Caco-2 (cell line): ENCODE data around the gene KRTAP20-2. TPM values are rescaled to one million over a fixed set of nuclear protein-coding genes. Genes with fewer than 3 reads are reported as not detected.

Experiments
- BruUV-seq: library from RNA; stranded (reverse); fragments of 400-500 nt; replicated peaks from 2 replicates; lab custom pipeline; 2021; lab: Mats Ljungman, UMichigan
- CTCF ChIA-PET: fragments of 300-600 bp; sonication (Branson Sonifier 250); formaldehyde crosslinking; loops from one replicate; lab custom pipeline; 2022; ENCODE audit warnings: antibody characterized with exemption; lab: Charles Lee
- POLR2A ChIA-PET: fragments of 300-600 bp; sonication (Branson Sonifier 250); formaldehyde crosslinking; loops from one replicate; lab custom pipeline; 2022; ENCODE audit warnings: antibody characterized with exemption; lab: Charles Lee
- DNase-seq, 2 experiments: peaks; one replicate each; pipeline versions ENCODE4 v3.0.0 to v3.0.0-alpha.2; 2020 to 2022
- H3K27me3 ChIP-seq: replicated peaks from 2 replicates; pipeline ENCODE4 v1.6.0; 2011; ENCODE audit warnings: low read length; ENCODE audit not compliant: control insufficient read depth, insufficient read depth
- H3K36me3 ChIP-seq: 2 replicates; pipeline ENCODE4 v1.5.1; 2011; ENCODE audit warnings: low read length; ENCODE audit not compliant: control insufficient read depth, insufficient read depth
- H3K4me1 ChIP-seq: fragments of 250-450 bp; sonication (Bioruptor Pico); 2 replicates; pipeline ENCODE4 v1.5.1; 2020; ENCODE audit warnings: mild to moderate bottlenecking
- H3K4me3 ChIP-seq: 2 replicates; pipeline ENCODE4 v1.5.1; 2011; ENCODE audit warnings: low read depth, mild to moderate bottlenecking, control low read depth, low read length
- H3K9me3 ChIP-seq: fragments of 250-450 bp; sonication (Bioruptor Pico); 2 replicates; pipeline ENCODE4 v1.5.1; 2020; ENCODE audit warnings: mild to moderate bottlenecking, moderate library complexity
- H3K27ac Mint-ChIP-seq: one replicate; pipeline ENCODE4 v1.8.0; 2022; ENCODE audit warnings: mixed read lengths; ENCODE audit not compliant: unreplicated experiment
- H3K27me3 Mint-ChIP-seq: one replicate; pipeline ENCODE4 v1.8.0; 2022; ENCODE audit warnings: mixed read lengths; ENCODE audit not compliant: insufficient read depth, unreplicated experiment
- H3K36me3 Mint-ChIP-seq: one replicate; pipeline ENCODE4 v1.8.0; 2022; ENCODE audit warnings: mild to moderate bottlenecking, mixed read lengths; ENCODE audit not compliant: insufficient read depth, unreplicated experiment
- H3K4me1 Mint-ChIP-seq: one replicate; pipeline ENCODE4 v1.8.0; 2022; ENCODE audit warnings: low read depth, mixed read lengths; ENCODE audit not compliant: unreplicated experiment
- H3K4me3 Mint-ChIP-seq: one replicate; pipeline ENCODE4 v1.8.0; 2022; ENCODE audit warnings: mild to moderate bottlenecking, moderate library complexity, mixed read lengths; ENCODE audit not compliant: unreplicated experiment
- H3K9me3 Mint-ChIP-seq: one replicate; pipeline ENCODE4 v1.8.0; 2022; ENCODE audit warnings: mixed read lengths; ENCODE audit not compliant: unreplicated experiment
- intact Hi-C: fragments of 100-400 bp; cut with micrococcal nuclease; formaldehyde crosslinking; loops from one replicate; pipeline ENCODE4 v1.10.0; 2022; ENCODE audit not compliant: unreplicated experiment
- total RNA-seq: library from RNA; stranded (reverse); gene quantifications from 2 replicates; pipeline ENCODE4 v1.2.3, GENCODE V29; 2022
- TF ChIP-seq, protein P1 (sequence below), 2 experiments: fragments of 200-600 bp in 1 of 2; IDR thresholded peaks; 1 replicate in 1 of 2; 2 replicates in 1 of 2; pipeline versions ENCODE4 v1.5.1 to v1.8.0; 2011 to 2022; ENCODE audit warnings: antibody characterized with exemption in 1 of 2, control low read depth in 1 of 2, inconsistent platforms in 1 of 2, low read depth in 1 of 2, low read length in 1 of 2, mild to moderate bottlenecking in 1 of 2, moderate library complexity in 1 of 2; ENCODE audit not compliant: insufficient read depth in 1 of 2, severe bottlenecking in 1 of 2, unreplicated experiment in 1 of 2

KRTAP20-2 gene
- total RNA-seq, 1 experiment from 2014 or later, result not detected

DNA sequence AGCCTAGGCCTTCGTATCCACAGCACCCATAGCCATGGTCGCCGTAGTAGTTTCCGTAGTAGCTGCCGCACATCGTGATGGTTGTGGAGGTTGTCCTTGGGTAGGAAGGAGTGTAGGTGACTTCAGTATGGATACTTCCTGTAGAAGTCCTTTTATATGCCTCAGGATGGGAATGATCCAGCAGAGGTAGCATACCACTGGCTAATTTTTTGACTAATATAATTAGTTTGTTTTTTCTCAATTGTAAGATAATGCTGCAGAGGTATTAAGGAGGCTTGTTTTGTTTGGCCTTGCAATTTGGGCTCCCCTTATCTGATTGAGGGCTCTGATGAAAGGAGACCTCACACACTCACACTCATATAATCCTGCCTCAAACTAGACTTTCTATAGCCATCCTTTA lies 36.2 kb upstream of the KRTAP20-2 start, which contains the start of gene KRTAP6-2:
Gene KRTAP6-2, minus strand, starts transcription at position 101 of the 400 bp plus-strand sequence. Its CDS starts 28 bp downstream, at position 73.
- no peak for DNase-seq
- TF ChIP-seq, protein P1, sequence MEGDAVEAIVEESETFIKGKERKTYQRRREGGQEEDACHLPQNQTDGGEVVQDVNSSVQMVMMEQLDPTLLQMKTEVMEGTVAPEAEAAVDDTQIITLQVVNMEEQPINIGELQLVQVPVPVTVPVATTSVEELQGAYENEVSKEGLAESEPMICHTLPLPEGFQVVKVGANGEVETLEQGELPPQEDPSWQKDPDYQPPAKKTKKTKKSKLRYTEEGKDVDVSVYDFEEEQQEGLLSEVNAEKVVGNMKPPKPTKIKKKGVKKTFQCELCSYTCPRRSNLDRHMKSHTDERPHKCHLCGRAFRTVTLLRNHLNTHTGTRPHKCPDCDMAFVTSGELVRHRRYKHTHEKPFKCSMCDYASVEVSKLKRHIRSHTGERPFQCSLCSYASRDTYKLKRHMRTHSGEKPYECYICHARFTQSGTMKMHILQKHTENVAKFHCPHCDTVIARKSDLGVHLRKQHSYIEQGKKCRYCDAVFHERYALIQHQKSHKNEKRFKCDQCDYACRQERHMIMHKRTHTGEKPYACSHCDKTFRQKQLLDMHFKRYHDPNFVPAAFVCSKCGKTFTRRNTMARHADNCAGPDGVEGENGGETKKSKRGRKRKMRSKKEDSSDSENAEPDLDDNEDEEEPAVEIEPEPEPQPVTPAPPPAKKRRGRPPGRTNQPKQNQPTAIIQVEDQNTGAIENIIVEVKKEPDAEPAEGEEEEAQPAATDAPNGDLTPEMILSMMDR (IDR thresholded peaks at IDR 0.05; ENCODE audit: insufficient read depth in 1 of 2, low read depth in 1 of 2, low read length in 1 of 2, severe bottlenecking in 1 of 2, unreplicated experiment in 1 of 2), result no peak
- intact Hi-C loops, result no loop called here
- H3K36me3 ChIP-seq, result no peaks in the 10 kb centered on the region
- Mint-ChIP-seq H3K9me3 (no peaks in the 10 kb centered on the region), H3K36me3 (no peaks in the 10 kb centered on the region), H3K27ac (no peak within 1 kb of the TSS), H3K4me3 (no peak within 1 kb of the TSS), H3K27me3 (no peaks in the 10 kb centered on the region), H3K4me1 (peaks cover 6% of the 10 kb centered on the region)
- H3K4me3 ChIP-seq, result no peak within 1 kb of the TSS
- no TSS peak for BruUV-seq
- POLR2A ChIA-PET, result no interaction called here
- H3K27me3 ChIP-seq, result no peaks in the 10 kb centered on the region
- CTCF ChIA-PET, result no interaction called here
- H3K4me1 ChIP-seq, result no peaks in the 10 kb centered on the region
- no peaks in the 10 kb centered on the region for H3K9me3 ChIP-seq

DNA sequence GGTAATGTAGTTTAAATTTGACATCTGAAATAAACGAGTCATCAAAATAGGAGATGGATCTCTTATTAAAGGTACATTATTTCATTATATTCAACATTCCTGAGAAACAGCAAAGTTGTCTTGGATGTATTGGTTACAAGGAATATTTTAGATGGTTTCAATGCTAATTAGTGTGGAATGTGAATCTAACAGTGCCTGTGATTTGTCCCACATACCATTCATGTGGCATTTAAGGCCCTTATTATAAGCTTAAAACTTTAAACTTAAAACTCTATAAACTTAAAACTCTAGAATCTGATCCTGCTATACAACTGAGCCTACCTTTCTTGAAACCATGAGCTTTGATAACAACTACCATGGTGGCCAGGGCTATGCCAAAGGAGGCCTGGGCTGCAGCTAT lies 34.2 kb upstream of the KRTAP20-2 start, which contains the start of gene KRTAP22-1:
Gene KRTAP22-1, plus strand, starts transcription at position 301 of the 400 bp plus-strand sequence.
- no peak within 1 kb of the TSS for H3K27ac Mint-ChIP-seq
- H3K27me3 ChIP-seq, result no peaks in the 10 kb centered on the region
- TF ChIP-seq, protein P1 (IDR thresholded peaks at IDR 0.05; ENCODE audit: insufficient read depth in 1 of 2, low read depth in 1 of 2, low read length in 1 of 2, severe bottlenecking in 1 of 2, unreplicated experiment in 1 of 2), result no peak
- H3K9me3 ChIP-seq, result no peaks in the 10 kb centered on the region
- ChIA-PET CTCF (no interaction called here), POLR2A (no interaction called here)
- no peak within 1 kb of the TSS for H3K4me3 ChIP-seq
- H3K9me3 Mint-ChIP-seq, result no peaks in the 10 kb centered on the region
- intact Hi-C loops, result no loop called here
- H3K27me3 Mint-ChIP-seq, result no peaks in the 10 kb centered on the region
- BruUV-seq, result no TSS peak
- no peaks in the 10 kb centered on the region for H3K4me1 ChIP-seq
- no peak for DNase-seq
- H3K36me3 Mint-ChIP-seq, result no peaks in the 10 kb centered on the region
- H3K36me3 ChIP-seq, result no peaks in the 10 kb centered on the region
- H3K4me3 Mint-ChIP-seq, result no peak within 1 kb of the TSS
- peaks cover 6% of the 10 kb centered on the region for H3K4me1 Mint-ChIP-seq

DNA sequence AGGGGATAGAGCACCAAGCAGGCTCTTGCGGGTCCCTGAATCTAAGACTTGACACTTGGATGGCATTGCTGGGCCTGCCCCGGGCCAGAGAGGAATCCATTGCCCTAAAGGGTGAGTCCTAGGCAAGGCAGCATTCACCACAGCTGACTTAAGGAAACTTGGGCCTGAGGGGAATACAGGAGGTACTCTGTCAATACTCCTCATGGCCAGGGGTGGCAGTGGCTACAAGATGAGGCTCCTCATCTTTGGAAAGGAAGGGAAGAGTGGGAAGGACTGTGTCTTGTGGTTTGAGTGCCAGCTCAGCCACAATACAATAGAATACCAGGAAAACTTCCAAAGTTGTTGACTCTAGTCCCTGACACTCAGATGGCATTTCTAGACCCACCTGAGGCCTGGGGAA lies 29.0 kb upstream of the KRTAP20-2 start:
- CTCF ChIA-PET, result no interaction called here
- intact Hi-C loops, result no loop called here

More for the DNA sequence above, 29.0 kb upstream of the KRTAP20-2 start:
- Mint-ChIP-seq H3K27me3 (no peaks in the 10 kb centered on the region), H3K9me3 (peaks cover 4% of the 10 kb centered on the region), H3K4me1 (peaks cover 6% of the 10 kb centered on the region), H3K36me3 (no peaks in the 10 kb centered on the region), H3K4me3 (no peak overlapping the region), H3K27ac (no peak overlapping the region)
- H3K27me3 ChIP-seq, result no peaks in the 10 kb centered on the region
- no peak overlapping the region for H3K4me3 ChIP-seq
- TF ChIP-seq, protein P1 (IDR thresholded peaks at IDR 0.05; ENCODE audit: insufficient read depth in 1 of 2, low read depth in 1 of 2, low read length in 1 of 2, severe bottlenecking in 1 of 2, unreplicated experiment in 1 of 2), result no peak
- H3K9me3 ChIP-seq, result no peaks in the 10 kb centered on the region
- POLR2A ChIA-PET, result no interaction called here
- DNase-seq, result no peak
- no TSS peak for BruUV-seq
- H3K4me1 ChIP-seq, result no peaks in the 10 kb centered on the region
- H3K36me3 ChIP-seq, result no peaks in the 10 kb centered on the region
